Non-pigmented ciliary epithelial cell (primary cell): ENCODE results near the gene SLC13A4.
"Not testable (repeated sequence)": the region's sequence is repeated elsewhere in the genome, so short reads cannot be mapped to it uniquely, and the experiment has no call there.

ENCODE experiments used
- DNase-seq: peaks from one replicate; pipeline ENCODE4 v3.0.0-alpha.2; 2010; ENCODE audit warnings: low read depth

The SLC13A4 gene

DNA sequence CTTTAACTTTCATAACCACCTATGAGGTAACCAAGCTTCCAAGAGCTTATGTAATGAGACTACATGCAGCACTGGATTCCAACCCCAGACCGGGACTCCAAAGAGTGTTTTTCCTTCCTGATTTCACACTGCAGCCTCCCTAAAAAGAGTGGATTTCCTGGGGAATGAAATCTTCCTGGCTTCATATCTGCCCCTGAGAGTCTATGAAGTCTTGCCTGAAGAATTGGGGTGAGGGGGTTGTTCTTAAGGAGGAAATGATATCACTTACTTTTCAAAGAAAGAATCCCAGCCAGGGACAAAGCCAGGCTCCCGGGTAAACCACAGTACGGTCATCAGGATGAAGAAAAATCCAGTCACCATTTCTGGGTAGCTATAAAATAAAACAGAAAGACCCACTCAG lies 35.9 kb downstream of the SLC13A4 start:
- DNase-seq: no peak

GRCh38 chr7:135690566-135690965 lies 37.4 kb downstream of the SLC13A4 start:
- peak; percentile 54 for DNase-seq

DNA sequence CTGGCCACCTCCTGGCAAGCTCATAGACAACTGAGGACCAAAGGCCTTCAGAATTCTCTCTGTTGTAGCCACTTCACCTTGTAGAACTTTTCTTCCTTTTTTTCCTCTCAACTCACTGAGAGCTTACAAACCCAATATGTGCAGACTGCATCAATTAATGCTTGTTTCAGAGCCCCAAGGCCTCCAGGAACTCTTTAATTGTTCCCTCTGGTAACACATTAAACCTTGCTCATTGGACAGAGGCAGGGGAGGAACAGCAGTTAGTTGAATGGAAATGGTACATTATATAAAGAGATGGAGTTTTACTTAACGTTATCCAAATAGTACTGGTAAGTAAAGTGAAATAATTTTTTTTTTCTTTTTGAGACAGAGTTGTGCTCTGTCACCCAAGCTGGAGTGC lies 40.5 kb downstream of the SLC13A4 start:
- DNase-seq: no peak

DNA sequence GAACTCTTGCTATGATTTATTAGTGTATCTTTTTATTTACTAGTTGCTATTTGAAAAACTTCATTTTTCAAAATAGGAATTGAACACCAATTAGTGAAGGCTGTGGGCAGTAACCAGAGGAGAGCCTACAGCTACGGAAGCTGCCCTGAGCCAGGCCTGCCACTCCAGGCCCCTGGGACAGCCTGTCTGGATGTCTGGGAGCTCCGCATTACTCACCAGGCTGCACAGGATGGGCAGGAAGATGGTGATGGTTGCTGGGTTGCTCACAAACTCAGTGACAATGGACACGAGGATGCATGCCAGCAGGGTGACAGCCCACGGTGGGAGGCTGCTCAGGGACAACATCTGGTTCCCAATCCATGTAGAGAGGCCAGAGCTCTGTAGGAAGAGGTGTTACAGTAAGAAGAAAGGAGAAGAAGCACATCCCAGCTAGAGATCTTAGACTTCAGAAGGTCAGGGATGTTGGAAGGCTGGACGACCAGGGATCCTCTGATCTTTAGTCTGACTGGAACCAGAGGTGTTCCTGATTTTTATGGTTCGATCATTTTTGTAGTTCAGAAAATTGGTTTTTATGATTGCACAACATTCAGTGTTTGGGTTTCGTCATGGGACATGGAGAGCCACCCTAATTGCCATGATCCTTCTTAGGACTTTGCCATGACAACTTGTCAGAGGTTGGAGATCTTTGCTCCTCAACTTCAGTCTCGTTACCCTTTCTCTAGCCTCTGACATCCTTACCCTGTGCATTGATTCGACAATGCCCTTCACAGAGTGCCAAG lies 42.5 kb downstream of the SLC13A4 start:
- no peak for DNase-seq

DNA sequence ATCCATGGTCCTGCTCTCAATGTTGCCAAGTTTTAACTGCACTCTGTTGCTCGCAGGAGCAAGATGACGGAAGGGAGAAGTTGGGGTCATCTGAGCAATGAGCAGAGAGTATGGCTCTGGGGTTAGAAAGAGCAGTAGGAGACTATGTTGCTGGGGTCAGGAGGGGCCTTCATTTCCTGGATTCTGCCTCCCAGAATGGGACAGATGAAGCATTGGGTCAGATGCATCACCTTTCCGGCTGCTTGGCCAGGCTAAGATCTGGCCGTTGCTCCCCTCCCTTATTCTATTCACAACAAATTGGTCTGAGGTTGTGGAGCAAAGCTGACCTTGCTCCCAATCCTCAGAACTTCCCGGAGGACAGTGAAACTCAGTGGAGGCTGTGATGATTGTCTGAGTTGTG lies 43.3 kb downstream of the SLC13A4 start:
- no peak for DNase-seq

DNA sequence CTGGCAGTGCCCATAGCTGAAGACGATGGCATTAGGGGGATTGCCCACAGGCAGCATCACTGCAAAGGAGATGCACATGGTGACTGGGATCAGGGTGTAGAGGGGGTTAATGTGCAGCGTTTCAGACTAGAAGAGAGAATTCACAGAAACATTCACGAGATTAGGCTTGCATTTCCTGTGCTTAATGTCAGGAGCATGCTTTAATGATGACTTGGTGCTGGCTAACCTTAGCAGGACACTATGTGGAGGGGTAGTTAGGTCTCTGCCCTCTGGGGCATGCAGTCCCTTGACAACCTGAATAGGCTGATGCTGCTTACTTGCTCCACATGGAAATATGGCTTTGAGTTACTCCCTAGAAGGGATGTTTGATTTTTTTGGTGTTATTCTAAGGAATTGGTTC lies 43.9 kb downstream of the SLC13A4 start:
- no peak for DNase-seq

GRCh38 chr7:135683609-135684008 lies 44.4 kb downstream of the SLC13A4 start:
- DNase-seq: no peak

DNA sequence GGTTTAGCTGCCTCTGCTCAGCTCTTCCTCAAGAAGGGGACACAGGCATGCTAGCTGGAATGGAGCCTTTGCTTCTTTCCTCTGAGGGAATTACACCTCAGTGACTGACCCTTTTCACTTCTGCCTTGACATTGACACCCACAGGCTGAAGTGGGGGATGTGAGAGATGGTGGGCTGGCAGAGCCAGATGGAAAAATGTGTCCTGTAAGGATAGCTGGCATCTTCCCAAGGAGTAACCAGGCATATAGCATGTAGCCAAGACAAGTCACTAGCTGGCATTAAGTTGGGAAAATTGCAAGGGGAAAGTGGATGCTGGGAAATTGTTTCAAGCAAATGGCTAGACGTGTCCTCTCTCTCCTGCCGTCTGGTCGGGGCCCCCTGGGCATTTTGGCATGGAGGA lies 45.8 kb downstream of the SLC13A4 start:
- DNase-seq: no peak

DNA sequence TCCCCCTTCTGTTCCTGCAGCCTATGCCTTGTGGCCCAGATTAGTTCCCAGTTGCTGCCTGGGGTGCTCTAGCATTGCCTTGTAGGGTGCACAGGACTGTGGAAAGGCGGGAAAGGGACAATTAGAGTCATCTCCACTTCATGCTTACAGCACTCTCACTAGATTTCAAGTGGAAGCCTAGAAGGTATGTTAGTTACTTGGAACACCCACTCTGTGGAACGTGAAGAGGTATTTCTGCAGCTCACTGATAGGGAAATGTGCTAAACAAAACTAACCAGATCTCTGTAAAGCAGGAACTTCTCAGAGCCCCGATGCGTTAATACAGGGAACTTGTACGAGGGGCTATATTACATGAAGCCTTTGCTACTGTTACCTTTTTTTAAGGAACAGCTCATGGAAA lies 46.2 kb downstream of the SLC13A4 start:
- DNase-seq: no peak

GRCh38 chr7:135678612-135679575 lies 49.1 kb downstream of the SLC13A4 start:
- no peak for DNase-seq

DNA sequence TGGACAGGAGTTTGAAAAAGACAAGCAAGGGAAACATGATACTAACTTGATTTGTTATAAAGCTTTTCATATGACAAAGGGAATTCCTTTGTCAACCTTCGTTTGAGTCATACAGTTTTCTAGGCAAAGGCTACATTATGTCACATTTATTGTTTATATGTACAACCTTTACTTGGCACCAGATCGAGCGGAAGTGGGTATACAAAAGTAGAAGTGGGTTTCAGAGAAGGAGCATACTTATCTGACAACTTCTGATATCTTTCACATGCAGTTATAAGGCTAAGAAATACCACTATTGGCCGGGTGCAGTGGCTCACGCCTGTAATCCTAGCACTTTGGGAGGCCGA lies 54.7 kb downstream of the SLC13A4 start:
- no peak for DNase-seq

- no peak for DNase-seq
These were observed 55.2 kb downstream of the SLC13A4 start for GRCh38 chr7:135672560-135673359.

GRCh38 chr7:135670179-135670578 lies 57.8 kb downstream of the SLC13A4 start:
- DNase-seq: no peak

GRCh38 chr7:135669774-135670173 lies 58.2 kb downstream of the SLC13A4 start:
- DNase-seq: no peak

DNA sequence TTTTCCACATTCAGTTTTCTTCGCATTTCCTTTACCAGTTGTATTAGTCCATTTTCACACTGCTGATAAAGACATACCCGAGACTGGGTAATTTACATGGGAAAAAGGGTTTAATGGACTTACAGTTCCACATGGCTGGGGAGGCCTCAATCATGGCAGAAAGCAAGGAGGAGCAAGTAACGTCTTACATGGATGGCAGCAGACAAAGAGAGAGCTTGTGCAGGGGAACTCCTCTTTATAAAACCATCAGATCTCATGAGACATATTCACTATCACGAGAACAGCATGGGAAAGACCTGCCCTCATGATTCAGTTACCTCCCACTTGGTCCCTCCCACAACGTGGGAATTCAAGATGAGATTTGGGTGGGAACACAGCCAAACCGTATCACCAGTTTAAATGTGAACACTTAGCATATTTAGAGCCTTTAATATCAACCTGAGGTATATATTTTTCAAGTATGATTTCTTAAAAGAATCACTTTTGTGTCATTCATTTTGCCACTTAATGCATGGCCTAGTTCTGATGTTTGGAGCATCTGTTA lies 59.1 kb downstream of the SLC13A4 start:
- not testable (repeated sequence) for DNase-seq

DNA sequence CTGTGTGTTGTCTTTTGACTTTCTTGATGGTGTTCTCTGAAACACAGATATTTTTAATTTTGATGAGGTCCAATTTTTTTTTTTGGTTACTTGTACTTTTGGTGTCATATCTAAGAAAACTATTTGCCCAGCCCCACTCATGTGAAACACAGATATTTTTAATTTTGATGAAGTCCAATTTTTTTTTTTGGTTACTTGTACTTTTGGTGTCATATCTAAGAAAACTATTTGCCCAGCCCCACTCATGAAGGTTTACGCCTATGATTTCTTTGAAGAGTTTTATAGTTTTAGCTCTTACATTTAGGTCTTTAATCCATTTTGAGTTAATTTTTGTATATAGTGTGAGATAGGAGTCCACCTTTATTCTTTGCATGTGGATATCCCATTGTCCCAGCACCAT lies 60.4 kb downstream of the SLC13A4 start:
- DNase-seq: not testable (repeated sequence)

DNA sequence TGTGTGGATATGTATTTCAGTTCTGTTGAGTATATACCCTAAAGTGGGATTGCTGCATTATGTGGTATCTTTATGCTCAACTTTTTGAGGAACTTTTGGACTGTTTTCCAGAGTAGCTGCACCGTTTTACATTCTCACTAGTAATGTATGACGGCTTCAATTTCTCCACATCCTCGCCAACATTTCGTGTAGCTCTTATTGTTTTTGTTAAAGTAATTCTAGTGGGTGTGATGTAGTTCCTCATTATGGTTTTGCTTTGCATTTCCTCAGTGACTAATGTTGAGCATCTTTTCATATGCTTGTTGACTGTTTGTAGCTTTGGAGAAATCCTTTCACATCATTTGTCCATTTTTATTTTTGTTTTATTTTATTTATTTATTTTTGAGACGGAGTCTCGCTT lies 61.1 kb downstream of the SLC13A4 start:
- DNase-seq: no peak

DNA sequence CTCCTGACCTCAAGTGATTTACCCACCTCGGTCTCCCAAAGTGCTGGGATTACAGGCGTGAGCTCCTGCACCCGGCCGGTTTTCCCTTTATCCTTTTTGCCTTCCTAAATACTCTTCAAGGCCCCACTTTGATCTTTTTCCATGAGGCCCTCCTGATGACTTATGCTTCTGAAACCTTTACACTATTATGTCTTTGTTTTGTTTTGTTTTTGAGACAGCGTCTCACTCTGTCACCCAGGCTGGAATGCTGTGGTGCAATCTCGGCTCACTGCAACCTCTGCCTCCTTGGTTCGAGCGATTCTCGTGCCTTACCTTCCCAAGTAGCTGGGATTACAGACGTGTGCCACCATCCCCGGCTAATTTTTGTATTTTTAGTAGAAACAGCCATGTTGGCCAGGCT lies 61.8 kb downstream of the SLC13A4 start:
- DNase-seq: no peak

- no peak for DNase-seq
These were observed 62.9 kb downstream of the SLC13A4 start for GRCh38 chr7:135665042-135665441.

GRCh38 chr7:135664046-135664589 lies 63.9 kb downstream of the SLC13A4 start:
- no peak for DNase-seq

DNA sequence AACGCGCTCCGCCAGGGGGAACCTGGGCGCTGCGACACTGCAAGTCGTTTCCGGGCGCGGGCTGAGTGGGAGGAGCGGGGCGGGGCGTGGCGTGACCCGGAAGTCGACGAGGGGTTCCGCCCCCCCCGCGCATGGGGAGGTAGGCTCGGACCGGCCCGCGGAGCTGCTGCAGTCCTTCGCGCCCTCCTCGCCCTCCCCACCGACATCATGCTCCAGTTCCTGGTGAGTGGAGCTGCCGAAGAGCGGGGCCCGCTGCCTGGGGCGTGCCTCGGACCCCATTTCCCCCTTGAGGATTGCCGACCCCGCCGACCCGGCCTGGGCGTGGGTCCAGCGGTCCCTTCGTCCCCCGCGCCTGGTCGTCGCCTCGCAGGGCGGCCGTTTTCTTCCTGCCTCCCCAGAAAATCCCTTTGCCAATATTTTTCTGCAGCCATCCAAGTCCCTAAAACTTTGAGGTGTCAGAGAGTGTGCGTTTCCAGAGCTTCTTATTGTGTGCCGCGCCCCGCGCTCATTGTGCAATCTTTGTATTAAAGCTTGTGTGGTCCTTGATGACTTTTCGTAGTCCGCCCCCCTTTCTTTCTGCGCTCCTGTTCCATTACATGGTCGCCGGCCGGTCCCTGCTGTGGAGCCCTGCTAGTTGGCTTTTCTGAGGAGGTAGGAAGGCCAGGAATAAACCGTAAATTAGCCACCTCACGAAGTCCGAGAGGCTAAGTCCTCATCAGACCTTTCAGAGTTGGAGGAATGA lies 65.4 kb downstream of the SLC13A4 start, which contains the start of gene STMP1:
Gene STMP1, plus strand, starts transcription at position 142 of the 742 bp plus-strand sequence.
- peak; percentile 77 for DNase-seq
